Gastrocnemius medialis (tissue), 4 donors: ENCODE data around the gene INPP5A. TPM values are rescaled to one million over a fixed set of nuclear protein-coding genes. Genes with fewer than 3 reads are reported as not detected.
A peak's percentile ranks its signal among the peaks of the same experiment; 100 is the strongest.

ENCODE experiments used
- ATAC-seq, 2 donors: fragments of 150-250 bp; one replicate each; pipeline ENCODE4 v1.9.1; 2016
- DNase-seq, 2 donors: peaks; one replicate each; pipeline ENCODE4 v3.0.0-alpha.2; 2019
- H3K27ac ChIP-seq, 4 donors: fragments of 200-600 bp; sonication (generic); 1 replicate in 1 of 4; 2 replicates in 3 of 4; pipeline ENCODE4 v1.5.1; 2016 to 2018; ENCODE audit warnings: mild to moderate bottlenecking in 2 of 4, moderate library complexity in 1 of 4
- H3K27me3 ChIP-seq, 3 donors: fragments of 200-600 bp; sonication (generic) in 2 of 3; 1 replicate in 1 of 3; 2 replicates in 2 of 3; pipeline versions ENCODE4 v1.5.1 to v1.6.0; 2016 to 2019; ENCODE audit warnings: mild to moderate bottlenecking in 1 of 3, moderate library complexity in 1 of 3
- H3K36me3 ChIP-seq, 2 donors: fragments of 200-600 bp; sonication (generic) in 1 of 2; one replicate each; pipeline ENCODE4 v1.5.1; 2017 to 2018
- H3K4me1 ChIP-seq, 2 donors: fragments of 200-600 bp; sonication (generic) in 1 of 2; one replicate each; pipeline ENCODE4 v1.5.1; 2016 to 2017; ENCODE audit warnings: mild to moderate bottlenecking in 2 of 2
- H3K4me3 ChIP-seq, 4 donors: fragments of 200-600 bp; sonication (generic) in 3 of 4; 1 replicate in 1 of 4; 2 replicates in 3 of 4; pipeline ENCODE4 v1.5.1; 2016 to 2019; ENCODE audit warnings: mild to moderate bottlenecking in 2 of 4
- H3K9me3 ChIP-seq, 3 donors: fragments of 200-600 bp; sonication (generic) in 2 of 3; 1 replicate in 1 of 3; 2 replicates in 2 of 3; pipeline ENCODE4 v1.5.1; 2016 to 2019
- POLR2A ChIP-seq, 2 donors: fragments of 450-650 bp; IDR thresholded peaks; one replicate each; pipeline ENCODE4 v1.6.1; 2017; ENCODE audit warnings: antibody characterized with exemption in 2 of 2, mild to moderate bottlenecking in 2 of 2, moderate library complexity in 2 of 2
- in situ Hi-C, 4 donors: fragments of 200-750 bp; cut with MboI; loops; one replicate each; pipeline versions ENCODE4 v1.15.0 to v1.8.0; 2017; ENCODE audit warnings: low sequenced_read_pairs in 4 of 4
- intact Hi-C: fragments of 100-400 bp; cut with DNase I; formaldehyde crosslinking; loops from one replicate; pipeline ENCODE4 v1.15.1; 2023; ENCODE audit warnings: low total_unique reads
- total RNA-seq, 4 donors: library from RNA; depleted of rRNA; stranded (reverse); fragments of >200 nt; gene quantifications; one replicate each; pipeline versions ENCODE4 v1.1.0 to v1.2.3, GENCODE V29; 2016
- TF ChIP-seq, protein P1 (sequence below), 5 experiments: fragments of 450-650 bp in 3 of 5; fragments of 200-600 bp in 2 of 5; sonication (generic) in 2 of 5; IDR thresholded peaks in 4 of 5; conservative IDR thresholded peaks in 1 of 5; 1 replicate in 4 of 5; 2 replicates in 1 of 5; pipeline ENCODE4 v1.5.1; 2016 to 2019; ENCODE audit warnings: antibody characterized with exemption in 5 of 5, mild to moderate bottlenecking in 3 of 5, moderate library complexity in 3 of 5

The INPP5A gene
- total RNA-seq, 4 donors from 2014 or later, result 74.9 to 107 (median 92.4) TPM

DNA sequence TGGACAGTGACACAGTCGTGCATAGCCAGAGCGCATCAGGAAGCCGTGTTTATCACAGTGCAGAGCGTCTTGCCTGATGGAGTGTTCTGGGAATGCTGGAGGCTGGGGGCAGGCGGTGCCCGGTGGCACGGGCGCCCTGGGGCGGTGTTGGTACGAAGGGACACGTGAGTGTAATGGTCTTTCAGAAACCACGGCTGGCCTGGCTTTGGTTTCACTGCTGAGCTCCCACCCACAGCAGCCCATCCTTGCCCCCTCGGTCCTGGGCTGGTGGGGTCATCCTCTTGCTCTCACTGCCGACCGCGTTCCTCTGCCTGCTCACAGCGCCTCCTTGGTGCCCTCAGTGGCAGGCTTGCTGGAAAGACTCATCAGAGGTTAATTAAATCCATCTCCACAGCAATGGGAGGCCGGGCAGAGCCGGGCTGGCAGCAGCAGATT lies 197.8 kb downstream of the INPP5A start:
- peaks cover 0 to 5% of the 10 kb centered on the region in 2 donors for H3K4me1 ChIP-seq
- H3K27ac ChIP-seq, result no peak overlapping the region
- in situ Hi-C loops, result no loop called here
- DNase-seq, result no peak
- intact Hi-C loops, result no loop called here
- no peaks in the 10 kb centered on the region for H3K27me3 ChIP-seq
- no peaks in the 10 kb centered on the region for H3K9me3 ChIP-seq
- TF ChIP-seq, protein P1, sequence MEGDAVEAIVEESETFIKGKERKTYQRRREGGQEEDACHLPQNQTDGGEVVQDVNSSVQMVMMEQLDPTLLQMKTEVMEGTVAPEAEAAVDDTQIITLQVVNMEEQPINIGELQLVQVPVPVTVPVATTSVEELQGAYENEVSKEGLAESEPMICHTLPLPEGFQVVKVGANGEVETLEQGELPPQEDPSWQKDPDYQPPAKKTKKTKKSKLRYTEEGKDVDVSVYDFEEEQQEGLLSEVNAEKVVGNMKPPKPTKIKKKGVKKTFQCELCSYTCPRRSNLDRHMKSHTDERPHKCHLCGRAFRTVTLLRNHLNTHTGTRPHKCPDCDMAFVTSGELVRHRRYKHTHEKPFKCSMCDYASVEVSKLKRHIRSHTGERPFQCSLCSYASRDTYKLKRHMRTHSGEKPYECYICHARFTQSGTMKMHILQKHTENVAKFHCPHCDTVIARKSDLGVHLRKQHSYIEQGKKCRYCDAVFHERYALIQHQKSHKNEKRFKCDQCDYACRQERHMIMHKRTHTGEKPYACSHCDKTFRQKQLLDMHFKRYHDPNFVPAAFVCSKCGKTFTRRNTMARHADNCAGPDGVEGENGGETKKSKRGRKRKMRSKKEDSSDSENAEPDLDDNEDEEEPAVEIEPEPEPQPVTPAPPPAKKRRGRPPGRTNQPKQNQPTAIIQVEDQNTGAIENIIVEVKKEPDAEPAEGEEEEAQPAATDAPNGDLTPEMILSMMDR (IDR thresholded peaks at IDR 0.05 in 4 of 5, conservative IDR thresholded peaks at IDR 0.05 in 1 of 5), result no peak
- no peak for TF ChIP-seq POLR2A (IDR thresholded peaks at IDR 0.05)
- H3K36me3 ChIP-seq, result no peaks in the 10 kb centered on the region
- no peak for ATAC-seq
- no peak overlapping the region for H3K4me3 ChIP-seq

- no peaks in the 10 kb centered on the region for H3K9me3 ChIP-seq
- in situ Hi-C loops (no loop called here), intact Hi-C loops (no loop called here)
- H3K4me3 ChIP-seq, result no peak overlapping the region
- TF ChIP-seq, protein P1 (IDR thresholded peaks at IDR 0.05 in 4 of 5, conservative IDR thresholded peaks at IDR 0.05 in 1 of 5), result no peak
- TF ChIP-seq POLR2A (IDR thresholded peaks at IDR 0.05), result no peak
- H3K27ac ChIP-seq, result no peak overlapping the region
- ATAC-seq (no peak), DNase-seq (no peak)
- H3K36me3 ChIP-seq, result no peaks in the 10 kb centered on the region
- H3K4me1 ChIP-seq, result peaks cover 0 to 5% of the 10 kb centered on the region in 2 donors
- no peaks in the 10 kb centered on the region for H3K27me3 ChIP-seq
Observed at GRCh38 chr10:132735923-132736391, 198.4 kb downstream of the INPP5A start.

- no peak for TF ChIP-seq POLR2A (IDR thresholded peaks at IDR 0.05)
- TF ChIP-seq, protein P1 (IDR thresholded peaks at IDR 0.05 in 4 of 5, conservative IDR thresholded peaks at IDR 0.05 in 1 of 5), result no peak
- H3K27me3 ChIP-seq, result no peaks in the 10 kb centered on the region
- in situ Hi-C loops (no loop called here), intact Hi-C loops (no loop called here)
- peak overlapping the region in 1 of 4 donors; percentile 39 for H3K27ac ChIP-seq
- DNase-seq (peak; percentile 17 to 55), ATAC-seq (peak; percentile 30 to 60)
- H3K4me1 ChIP-seq, result peaks cover 0 to 5% of the 10 kb centered on the region in 2 donors
- H3K9me3 ChIP-seq, result no peaks in the 10 kb centered on the region
- no peaks in the 10 kb centered on the region for H3K36me3 ChIP-seq
- no peak overlapping the region for H3K4me3 ChIP-seq
Observed at GRCh38 chr10:132737390-132738048, 199.9 kb downstream of the INPP5A start.

DNA sequence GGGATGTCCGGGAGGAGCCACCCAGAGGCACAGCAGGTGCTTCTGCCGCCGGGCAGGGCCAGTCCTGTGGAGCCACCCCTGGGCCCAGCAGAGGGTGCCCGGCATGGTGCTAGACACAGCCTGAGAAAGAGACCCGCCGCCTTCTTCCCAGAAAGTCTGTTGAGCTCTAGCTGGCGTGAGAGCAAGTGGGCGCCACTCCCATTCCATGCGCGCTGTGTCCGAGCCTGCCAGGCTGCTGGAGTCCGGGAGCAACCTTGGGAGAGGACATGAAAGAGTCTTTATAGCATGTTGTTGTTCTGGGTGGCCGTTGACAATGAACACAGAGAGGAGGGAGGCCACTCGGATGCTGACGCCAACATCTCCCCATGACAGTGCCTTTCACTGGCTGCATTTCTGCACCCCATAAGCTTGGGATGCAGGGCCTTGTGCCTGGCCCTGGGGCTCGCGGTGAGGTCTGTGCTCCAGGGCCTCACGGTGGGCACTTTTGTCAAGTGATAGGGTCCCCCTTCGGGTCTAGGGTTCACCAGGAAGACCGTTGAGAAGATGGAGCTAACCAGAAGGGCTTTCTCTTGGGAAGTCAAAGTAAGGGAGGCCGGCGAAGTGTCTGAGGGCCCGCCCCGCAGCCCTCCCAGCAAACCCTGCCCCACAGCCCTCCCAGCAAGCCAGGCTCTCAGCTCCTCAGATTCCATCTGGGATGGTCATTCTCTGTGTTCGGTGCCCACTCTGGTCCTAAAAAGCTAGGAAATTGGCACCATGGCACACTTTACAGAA lies 201.1 kb downstream of the INPP5A start:
- H3K36me3 ChIP-seq, result no peaks in the 10 kb centered on the region
- H3K27me3 ChIP-seq, result no peaks in the 10 kb centered on the region
- TF ChIP-seq POLR2A (IDR thresholded peaks at IDR 0.05), result no peak
- TF ChIP-seq, protein P1 (IDR thresholded peaks at IDR 0.05 in 4 of 5, conservative IDR thresholded peaks at IDR 0.05 in 1 of 5), result no peak
- H3K9me3 ChIP-seq, result no peaks in the 10 kb centered on the region
- in situ Hi-C loops (no loop called here), intact Hi-C loops (no loop called here)
- H3K27ac ChIP-seq, result no peak overlapping the region
- H3K4me1 ChIP-seq, result peaks cover 0 to 5% of the 10 kb centered on the region in 2 donors
- H3K4me3 ChIP-seq, result no peak overlapping the region
- ATAC-seq (no peak), DNase-seq (no peak)
